Measurements from ENCODE around the gene P2RY10.
"Not testable (repeated sequence)": the region's sequence is repeated elsewhere in the genome, so short reads cannot be mapped to it uniquely, and the experiment has no call there.

Gene P2RY10

GRCh38 chrX:78945186-78945912, at the start of gene P2RY10:
Gene P2RY10 (plus strand): TSS chrX:78945391. CDS start chrX:78960521, 15,130 bp downstream.
- DNase-seq, result peak; percentile 63

GRCh38 chrX:78922754-78923153, 22.4 kb upstream of the P2RY10 start:
- no peak for DNase-seq

GRCh38 chrX:78923198-78924015, 21.8 kb upstream of the P2RY10 start:
- no peak for DNase-seq

GRCh38 chrX:78931814-78932213, 13.4 kb upstream of the P2RY10 start:
- no peak for DNase-seq

GRCh38 chrX:78934866-78935265, 10.3 kb upstream of the P2RY10 start:
- DNase-seq, result no peak

- no peak for DNase-seq
These were observed 840 bp upstream of the P2RY10 start for GRCh38 chrX:78944351-78944750.

GRCh38 chrX:78946178-78946931, 1.2 kb downstream of the P2RY10 start:
- DNase-seq, result no peak

- DNase-seq, result no peak
These were observed 5.0 kb downstream of the P2RY10 start for GRCh38 chrX:78950009-78950835.

GRCh38 chrX:78957049-78957767, 12.0 kb downstream of the P2RY10 start:
- DNase-seq, result no peak

- DNase-seq, result no peak
These were observed 12.6 kb downstream of the P2RY10 start for GRCh38 chrX:78957768-78958130.

- DNase-seq, result no peak
These were observed 13.4 kb downstream of the P2RY10 start for GRCh38 chrX:78958419-78959116.

GRCh38 chrX:78960888-78961287, 15.7 kb downstream of the P2RY10 start:
- DNase-seq, result no peak

- DNase-seq, result no peak
These were observed 19.4 kb downstream of the P2RY10 start for GRCh38 chrX:78964598-78964997.

- DNase-seq, result no peak
These were observed 34.7 kb downstream of the P2RY10 start for GRCh38 chrX:78979789-78980464.

- no peak for DNase-seq
These were observed 44.2 kb downstream of the P2RY10 start for GRCh38 chrX:78989349-78989748.

- DNase-seq, result peak; percentile 66
These were observed 52.8 kb downstream of the P2RY10 start for GRCh38 chrX:78997870-78998558.

- not testable (repeated sequence) for DNase-seq
These were observed 62.3 kb downstream of the P2RY10 start for GRCh38 chrX:79007540-79007939.
